NOMO-1 treated with dmso at 0.1 percent for 144 hours (cell line): ENCODE measurements around the gene KIF1A.
"Not testable (repeated sequence)": the region's sequence is repeated elsewhere in the genome, so short reads cannot be mapped to it uniquely, and the experiment has no call there.

ENCODE experiments used
- DNase-seq: peaks from one replicate; lab custom pipeline; 2025; ENCODE audit not compliant: unreplicated experiment; lab: John Stamatoyannopoulos, UW

KIF1A gene

GRCh38 chr2:240848900-240849680, 29.1 kb upstream of the KIF1A start:
- DNase-seq = no peak

GRCh38 chr2:240847817-240848216, 27.8 kb upstream of the KIF1A start:
- DNase-seq = no peak

- no peak for DNase-seq
Measured at GRCh38 chr2:240846873-240847595, 27.0 kb upstream of the KIF1A start.

DNA sequence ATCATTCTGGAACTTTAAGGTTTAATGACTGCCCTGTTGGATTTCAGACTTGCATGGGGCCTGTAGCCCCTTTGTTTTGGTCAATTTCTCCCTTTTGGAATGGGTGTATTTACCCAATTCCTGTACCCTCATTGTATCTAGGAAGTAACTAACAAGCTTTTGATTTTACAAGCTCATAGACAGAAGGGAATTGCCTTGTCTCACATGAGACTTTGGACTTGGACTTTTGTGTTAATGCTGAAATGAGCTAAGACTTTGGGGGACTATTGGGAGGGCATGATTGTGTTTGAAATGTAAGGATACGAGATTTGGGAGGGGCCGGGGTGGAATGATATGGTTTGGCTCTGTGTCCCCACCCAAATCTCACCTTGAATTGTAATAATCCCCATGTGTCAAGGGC, 26.3 kb upstream of the KIF1A start:
- DNase-seq = not testable (repeated sequence)

GRCh38 chr2:240840435-240841060, 20.5 kb upstream of the KIF1A start:
- no peak for DNase-seq

- no peak for DNase-seq
Measured at GRCh38 chr2:240839152-240840143, 19.4 kb upstream of the KIF1A start.

- no peak for DNase-seq
Measured at GRCh38 chr2:240837621-240838020, 17.6 kb upstream of the KIF1A start.

DNA sequence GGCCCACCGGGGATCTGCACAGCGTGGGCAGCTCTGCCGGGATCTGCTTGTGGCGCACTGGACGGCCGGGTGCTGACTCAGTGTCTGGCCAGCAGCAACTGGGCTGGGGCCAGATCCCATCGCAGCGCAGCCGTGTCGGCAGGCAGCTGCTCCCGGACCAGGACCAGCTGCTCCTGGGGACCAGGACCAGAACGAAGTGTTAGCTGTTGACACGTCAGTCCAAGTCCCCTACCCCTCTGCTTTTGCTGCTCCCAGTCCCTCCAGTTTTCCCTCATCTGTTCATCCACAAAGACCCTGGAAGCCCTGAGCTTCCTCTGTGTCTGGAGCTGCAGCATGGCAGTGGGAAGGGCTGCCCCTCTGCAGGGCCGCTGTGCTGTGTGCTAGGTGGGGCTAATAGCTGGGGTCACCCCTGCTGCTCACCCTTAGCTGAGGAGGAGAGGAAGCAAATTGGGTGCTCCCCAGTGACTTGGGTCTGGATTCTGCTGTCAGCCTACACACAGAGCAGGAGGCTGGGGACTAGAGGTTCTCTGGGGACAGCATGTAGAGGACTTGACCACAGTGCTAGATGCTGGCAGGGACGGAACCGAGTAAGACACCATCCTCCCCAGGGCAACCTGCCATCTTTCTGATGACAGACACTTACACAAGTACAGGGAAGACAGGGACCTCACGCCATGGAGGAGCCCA, 16.9 kb upstream of the KIF1A start:
- DNase-seq = no peak

- no peak for DNase-seq
Measured at GRCh38 chr2:240835528-240835927, 15.5 kb upstream of the KIF1A start.

GRCh38 chr2:240834377-240834975, 14.5 kb upstream of the KIF1A start:
- no peak for DNase-seq

- DNase-seq = no peak
Measured at GRCh38 chr2:240833724-240834285, 13.8 kb upstream of the KIF1A start.

DNA sequence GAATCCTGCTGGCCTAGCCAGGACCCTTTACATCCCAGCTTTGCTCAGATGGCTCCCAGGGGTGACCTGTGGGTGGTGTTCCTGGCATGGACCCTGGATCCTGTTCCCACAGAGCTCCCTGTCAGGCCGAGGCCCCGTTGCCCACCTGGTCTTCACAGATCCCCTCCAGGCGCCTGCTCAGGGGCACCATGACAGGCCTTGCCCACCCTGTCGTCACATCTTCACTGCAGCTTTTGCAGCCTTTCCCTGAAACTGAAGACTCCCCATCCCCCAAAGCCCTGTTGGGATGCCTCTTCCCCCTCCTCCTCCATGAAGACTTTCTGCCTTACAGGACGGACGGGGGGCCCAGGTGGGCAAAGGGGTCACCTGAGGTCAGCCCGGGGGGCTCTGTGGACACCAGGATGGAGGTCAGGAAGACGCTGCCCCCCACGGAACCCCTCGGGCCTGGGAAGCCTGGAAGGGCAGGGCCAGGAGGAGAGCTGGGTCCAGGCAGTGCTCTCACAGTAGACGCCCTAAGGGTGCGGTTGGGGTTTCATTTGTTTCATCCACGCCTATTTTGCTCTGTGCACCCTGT, 13.0 kb upstream of the KIF1A start:
- DNase-seq = no peak

- DNase-seq = peak; percentile 82
Measured at GRCh38 chr2:240832205-240832727, 12.2 kb upstream of the KIF1A start.

- DNase-seq = no peak
Measured at GRCh38 chr2:240831594-240832204, 11.7 kb upstream of the KIF1A start.

DNA sequence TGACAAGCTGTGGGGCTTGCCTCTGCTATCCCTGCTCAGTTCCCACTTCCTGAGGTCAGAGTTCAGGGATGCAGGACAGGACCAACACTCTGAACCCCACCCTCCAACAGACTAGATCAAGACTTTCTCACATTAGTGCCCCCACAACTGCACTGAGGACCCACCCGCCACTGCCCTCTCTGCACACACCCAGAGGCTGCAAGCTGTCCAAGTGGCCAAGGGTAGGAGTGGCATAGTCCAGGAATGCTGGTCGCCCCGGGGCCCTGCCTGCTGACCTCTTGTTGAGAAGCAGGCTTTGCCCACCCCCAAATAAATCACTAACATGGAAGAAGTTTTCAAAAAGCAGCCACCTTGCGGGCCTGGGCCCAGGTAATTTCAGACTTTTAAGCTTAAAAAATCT, 5.5 kb upstream of the KIF1A start:
- DNase-seq = no peak

DNA sequence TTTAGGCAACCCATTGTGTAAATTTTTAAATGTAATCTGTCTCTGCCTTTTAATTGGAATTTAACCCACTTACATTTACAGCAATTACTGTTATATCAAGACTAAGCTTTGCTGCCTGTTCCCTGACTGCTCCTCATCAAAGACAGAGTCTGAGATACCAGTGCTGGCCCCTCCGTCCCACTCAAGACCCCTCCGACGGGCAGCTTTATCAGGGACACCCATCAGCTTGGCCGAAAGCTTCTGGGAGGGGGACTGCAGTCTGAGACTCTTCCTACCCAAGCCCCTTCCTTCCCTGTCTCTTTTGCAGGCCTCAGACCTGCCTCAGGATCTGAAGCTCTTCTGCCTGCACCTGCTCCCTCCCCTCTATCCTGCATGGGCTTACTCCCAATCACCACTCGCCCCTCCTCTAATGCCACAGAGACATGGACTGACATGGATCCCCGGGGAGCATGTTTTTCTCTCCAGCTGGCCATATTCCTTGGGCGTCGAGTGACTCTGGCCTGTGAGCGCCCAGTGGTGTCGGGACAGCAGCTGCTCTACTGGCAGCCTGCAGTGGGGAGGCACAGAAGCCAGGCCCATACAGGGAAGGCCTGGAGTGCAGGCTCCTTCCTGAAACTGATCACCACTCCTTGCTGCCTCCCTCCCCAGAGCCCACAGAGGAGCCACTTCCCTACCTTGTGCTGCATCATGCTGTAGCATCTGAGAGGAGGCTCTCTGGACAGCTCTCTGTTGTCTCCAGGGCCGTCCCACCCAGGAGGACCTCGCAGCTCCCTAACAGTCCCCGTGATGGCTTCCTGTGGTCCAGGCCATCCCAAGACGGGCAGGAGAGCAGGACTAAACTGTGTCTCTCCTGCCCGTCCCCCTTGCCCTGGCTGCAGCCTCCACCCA, 3.7 kb upstream of the KIF1A start:
- DNase-seq = no peak

- no peak for DNase-seq
Measured at GRCh38 chr2:240822280-240822847, 2.3 kb upstream of the KIF1A start.
